K562 (cell line): ENCODE results near the gene RAE1. TPM values are rescaled to one million over a fixed set of nuclear protein-coding genes. Genes with fewer than 3 reads are reported as not detected.

Experiments used
- ATAC-seq: fragments of 200-7000 bp; cut with Tn5 transposase; 3 replicates; pipeline ENCODE4 v1.9.1; 2020; ENCODE audit warnings: moderate library complexity
- BruUV-seq: library from RNA; stranded (reverse); fragments of 400-500 nt; replicated peaks from 2 replicates; lab custom pipeline; 2021; lab: Mats Ljungman, UMichigan
- CTCF ChIA-PET: fragments of 300-600 bp; formaldehyde crosslinking; extraction: SDS; loops from one replicate; lab custom pipeline; 2021; ENCODE audit warnings: low intra/inter-chr PET ratio; lab: Yijun Ruan, JAX
- POLR2A ChIA-PET: fragments of 300-600, 350-650 bp; sonication (Branson Sonifier 250); formaldehyde crosslinking; extraction: SDS; loops from one replicate; lab custom pipeline; 2021; ENCODE audit warnings: antibody characterized with exemption, inconsistent platforms; lab: Yijun Ruan, JAX
- DNase-seq, 4 experiments: peaks; one replicate each; pipeline versions ENCODE4 v3.0.0 to v3.0.0-alpha.2; 2011 to 2018; ENCODE audit warnings: low spot score in 3 of 4, mixed read lengths in 3 of 4; ENCODE audit errors: extremely low read depth in 1 of 4
- FAIRE-seq: peaks from 2 replicates; lab custom pipeline; 2011; peaks lifted over from hg19 to GRCh38; lab: Jason Lieb, UNC
- H2AFZ ChIP-seq: 2 replicates; pipeline ENCODE4 v1.6.0; 2011; ENCODE audit warnings: low read depth, low read length, control low read depth, inconsistent platforms
- H3K27ac ChIP-seq: fragments of 200-600 bp; 3 replicates; pipeline ENCODE4 v1.8.0; 2011; ENCODE audit warnings: low read depth, mild to moderate bottlenecking, control low read depth, inconsistent platforms, low read length, moderate library complexity, mixed read lengths; ENCODE audit errors: extremely low read depth
- H3K27me3 ChIP-seq, 2 experiments: fragments of 300-600 bp in 1 of 2; 2 replicates in 1 of 2; 3 replicates in 1 of 2; pipeline versions ENCODE4 v1.6.0 to v1.8.0; 2011; ENCODE audit warnings: inconsistent platforms in 2 of 2, low read length in 2 of 2, mild to moderate bottlenecking in 1 of 2, mixed read lengths in 1 of 2, moderate library complexity in 1 of 2; ENCODE audit not compliant: control insufficient read depth in 2 of 2, insufficient read depth in 2 of 2
- H3K36me3 ChIP-seq: fragments of 300-600 bp; 3 replicates; pipeline ENCODE4 v1.8.0; 2011; ENCODE audit warnings: mild to moderate bottlenecking, low read length, inconsistent platforms; ENCODE audit not compliant: control insufficient read depth, insufficient read depth
- H3K4me1 ChIP-seq, 2 experiments: fragments of 200-600 bp in 1 of 2; replicated peaks in 1 of 2; 2 replicates in 1 of 2; 3 replicates in 1 of 2; pipeline versions ENCODE4 v1.5.1 to v1.8.0; 2011; ENCODE audit warnings: inconsistent platforms in 2 of 2, low read length in 2 of 2, mild to moderate bottlenecking in 1 of 2, mixed read lengths in 1 of 2, moderate library complexity in 1 of 2; ENCODE audit not compliant: control insufficient read depth in 2 of 2, insufficient read depth in 2 of 2
- H3K4me2 ChIP-seq: 2 replicates; pipeline ENCODE4 v1.6.1; 2011; ENCODE audit warnings: low read length, control low read depth, inconsistent platforms, mixed read lengths; ENCODE audit not compliant: insufficient read depth
- H3K4me3 ChIP-seq: fragments of 200-600 bp; sonication (generic), shearing (Covaris generic); 2 replicates; pipeline ENCODE4 v1.5.1; 2016; ENCODE audit warnings: control low read depth, inconsistent platforms
- H3K79me2 ChIP-seq: fragments of 200-600 bp; 3 replicates; pipeline ENCODE4 v1.8.0; 2011; ENCODE audit warnings: low read length, inconsistent platforms; ENCODE audit not compliant: control insufficient read depth, insufficient read depth
- H3K9ac ChIP-seq, 2 experiments: 2 replicates each; pipeline versions ENCODE4 v1.6.0 to v1.6.1; 2011; ENCODE audit warnings: low read depth in 2 of 2, low read length in 2 of 2, control low read depth in 1 of 2, inconsistent platforms in 1 of 2, mild to moderate bottlenecking in 1 of 2, mixed read lengths in 1 of 2; ENCODE audit not compliant: insufficient read depth in 1 of 2
- H3K9me1 ChIP-seq: one replicate; pipeline ENCODE4 v1.6.0; 2011; ENCODE audit warnings: inconsistent platforms, mild to moderate bottlenecking, low read length, moderate library complexity; ENCODE audit not compliant: control insufficient read depth, insufficient read depth
- H3K9me3 ChIP-seq: replicated peaks from 2 replicates; pipeline ENCODE4 v1.5.1; 2011; ENCODE audit warnings: low read depth, low read length, inconsistent platforms; ENCODE audit not compliant: control insufficient read depth, insufficient read depth
- H4K20me1 ChIP-seq: replicated peaks from 2 replicates; pipeline ENCODE4 v1.6.1; 2011; ENCODE audit warnings: low read length, inconsistent platforms, mixed read lengths; ENCODE audit not compliant: control insufficient read depth, insufficient read depth
- CBX5 ChIP-seq: IDR thresholded peaks from 2 replicates; pipeline ENCODE4 v1.6.1; 2014; ENCODE audit warnings: low read depth, borderline replicate concordance
- NELFE ChIP-seq: IDR thresholded peaks from 2 replicates; pipeline ENCODE4 v1.6.1; 2011; ENCODE audit warnings: mild to moderate bottlenecking; ENCODE audit not compliant: insufficient read depth, insufficient read length
- NFIX ChIP-seq: fragments of 250-450 bp; sonication (Bioruptor Pico); IDR thresholded peaks from 2 replicates; pipeline ENCODE4 v1.4.0; 2020; ENCODE audit warnings: low read depth, mild to moderate bottlenecking, moderate library complexity
- POLR3A ChIP-seq: IDR thresholded peaks from 2 replicates; pipeline ENCODE4 v1.6.1; 2011; ENCODE audit warnings: borderline replicate concordance, mild to moderate bottlenecking, moderate library complexity; ENCODE audit not compliant: insufficient read length, insufficient read depth; ENCODE audit errors: extremely low read depth
- RAD51 ChIP-seq: fragments of 450-650 bp; IDR thresholded peaks from 2 replicates; pipeline ENCODE4 v1.7.1; 2016; ENCODE audit warnings: low read depth, mild to moderate bottlenecking, borderline replicate concordance
- SMAD1 ChIP-seq: fragments of 150-350 bp; IDR thresholded peaks from 2 replicates; pipeline ENCODE4 v1.6.1; 2014; ENCODE audit warnings: low read length, low read depth; ENCODE audit not compliant: partially characterized antibody
- TBL1XR1 ChIP-seq, 2 experiments: IDR thresholded peaks; 2 replicates each; pipeline ENCODE4 v1.6.1; 2012; ENCODE audit warnings: improper control_type of control experiment in 2 of 2, low read length in 2 of 2, mild to moderate bottlenecking in 1 of 2
- ZNF561 ChIP-seq: fragments of 450-650 bp; formaldehyde crosslinking; conservative IDR thresholded peaks from 2 replicates; pipeline ENCODE4 v1.4.0; 2020; ENCODE audit warnings: mild to moderate bottlenecking, moderate library complexity
- WGBS: fragments of 100-300 bp; shearing (Covaris generic); methylation state at CpG from one replicate; pipeline ENCODE4 v1.1.6; 2016; ENCODE audit warnings: low coverage, mixed read lengths; ENCODE audit not compliant: insufficient coverage; ENCODE audit errors: missing lambda C conversion rate; 5-methylcytosine and 5-hydroxymethylcytosine counted together
- in situ Hi-C: fragments of 300-500 bp; cut with MboI; formaldehyde crosslinking; loops from 4 replicates; pipeline ENCODE4 v1.15.0; 2018; ENCODE audit warnings: inconsistent platforms, mixed read lengths
- intact Hi-C: fragments of 100-400 bp; cut with micrococcal nuclease; formaldehyde crosslinking; loops from 2 replicates; pipeline ENCODE4 v1.14.2; 2022
- polyA plus RNA-seq, 8 experiments: library from polyadenylated mRNA; depleted of rRNA in 4 of 8; stranded (reverse) in 5 of 8; unstranded in 3 of 8; fragments of >200 nt; fragmentation: Nextera tagmentation in 2 of 8; fragmentation: Illumina TruSeq in 1 of 8; extraction: Ambion mirVana in 2 of 8; extraction: Trizol in 1 of 8; gene quantifications; 2 replicates each; pipeline versions ENCODE4 v1.2.1 to v1.2.3, GENCODE V29; 2011 to 2014; ENCODE audit warnings: inconsistent platforms in 1 of 8, missing spikeins in 1 of 8
- total RNA-seq, 7 experiments: library from RNA; depleted of rRNA in 6 of 7; stranded (reverse); fragments of >200 nt in 6 of 7; fragmentation: Illumina TruSeq in 2 of 7; extraction: Trizol in 2 of 7; gene quantifications; 2 replicates each; pipeline versions ENCODE4 v1.2.1 to v1.2.3, GENCODE V29; 2011 to 2021; ENCODE audit warnings: low replicate concordance in 1 of 7
- TF ChIP-seq, protein P1 (sequence below), 3 experiments: fragments of 200-800 bp in 1 of 3; fragments of 250-450 bp in 1 of 3; fragments of 450-650 bp in 1 of 3; sonication (Bioruptor Pico) in 1 of 3; sonication (Bioruptor generic) in 1 of 3; formaldehyde crosslinking in 1 of 3; IDR thresholded peaks; 2 replicates each; pipeline versions ENCODE4 v1.6.1 to v1.8.0; 2016 to 2022; ENCODE audit warnings: mild to moderate bottlenecking in 2 of 3, missing genetic modification characterization in 2 of 3, missing compliant biosample characterization in 1 of 3, moderate library complexity in 1 of 3
- TF ChIP-seq, protein P2 (sequence below): sonication (generic); formaldehyde crosslinking; IDR thresholded peaks from 2 replicates; pipeline ENCODE4 v1.8.0; 2023; ENCODE audit warnings: mild to moderate bottlenecking, missing genetic modification reagents
- TF ChIP-seq, protein P3 (sequence below): fragments of 450-650 bp; IDR thresholded peaks from 2 replicates; pipeline ENCODE4 v1.6.1; 2016

Gene RAE1
- total and polyA plus RNA-seq, 9 of the 15 experiments (the other 6 are each of a cell fraction or from before 2014, with no cell fraction given), result 33.7 to 248 (median 77.7) TPM

DNA sequence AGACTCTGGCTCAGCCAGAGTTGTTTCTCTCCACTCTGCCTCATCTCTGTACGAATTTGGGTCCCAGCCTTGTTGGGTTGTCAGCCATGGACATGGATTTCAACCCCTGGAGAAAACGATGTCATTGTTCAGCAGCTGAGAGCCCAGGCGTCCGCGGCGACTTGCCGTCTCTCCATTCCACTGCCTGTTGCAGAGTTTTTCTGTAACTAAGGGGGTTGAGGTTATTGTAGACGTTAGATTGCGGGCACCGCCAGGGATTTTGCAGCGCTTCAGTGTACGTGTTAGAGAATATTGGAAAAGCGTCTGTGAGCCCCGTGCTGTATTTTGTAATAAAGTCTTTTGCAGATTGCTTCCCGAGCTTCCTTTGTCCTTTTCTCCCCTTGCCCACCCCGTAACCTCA lies 27.1 kb downstream of the RAE1 start:
- intact Hi-C loops (no loop called here), in situ Hi-C loops (loop anchor here (25.0 kb wide), 1 partner anchor 834 kb away; no protein-coding TSS in a partner anchor)
- no peaks in the 10 kb centered on the region; the same call in 2 of the 3 replicates for H3K79me2 ChIP-seq
- no peak overlapping the region; a peak in 1 of 4 replicates for H3K9ac ChIP-seq
- 78% methylated on average over 11 of the region's 16 CpGs for WGBS
- ChIA-PET POLR2A (interaction anchor here (1.9 kb wide), 1 partner anchor 19 kb away, joined by 8 read pairs; no protein-coding TSS in a partner anchor), CTCF (no interaction called here)
- H2AFZ ChIP-seq, result no peak overlapping the region
- H3K9me3 ChIP-seq, result no peaks in the 10 kb centered on the region
- FAIRE-seq (no peak), DNase-seq (no peak), ATAC-seq (no peak)
- H3K9me1 ChIP-seq, result no peaks in the 10 kb centered on the region
- H3K4me3 ChIP-seq, result no peak overlapping the region
- no peak overlapping the region for H3K27ac ChIP-seq
- no peaks in the 10 kb centered on the region for H3K27me3 ChIP-seq
- H4K20me1 ChIP-seq, result peaks cover 9% of the 10 kb centered on the region; the same call in 1 of the 2 replicates
- peaks cover 0 to 6% of the 10 kb centered on the region in 2 experiments; a peak in 3 of 5 replicates for H3K4me1 ChIP-seq
- no TSS peak for BruUV-seq
- H3K4me2 ChIP-seq, result no peak overlapping the region
- peaks cover 69% of the 10 kb centered on the region for H3K36me3 ChIP-seq
- TF ChIP-seq CBX5 (no peak), SMAD1 (no peak), NFIX (no peak), ZNF561 (no peak), NELFE (no peak), TBL1XR1 (IDR thresholded peaks at IDR 0.05; ENCODE audit: low read length in 2 of 2) (no peak), POLR3A (no peak), RAD51 (no peak)
- TF ChIP-seq, protein P1, sequence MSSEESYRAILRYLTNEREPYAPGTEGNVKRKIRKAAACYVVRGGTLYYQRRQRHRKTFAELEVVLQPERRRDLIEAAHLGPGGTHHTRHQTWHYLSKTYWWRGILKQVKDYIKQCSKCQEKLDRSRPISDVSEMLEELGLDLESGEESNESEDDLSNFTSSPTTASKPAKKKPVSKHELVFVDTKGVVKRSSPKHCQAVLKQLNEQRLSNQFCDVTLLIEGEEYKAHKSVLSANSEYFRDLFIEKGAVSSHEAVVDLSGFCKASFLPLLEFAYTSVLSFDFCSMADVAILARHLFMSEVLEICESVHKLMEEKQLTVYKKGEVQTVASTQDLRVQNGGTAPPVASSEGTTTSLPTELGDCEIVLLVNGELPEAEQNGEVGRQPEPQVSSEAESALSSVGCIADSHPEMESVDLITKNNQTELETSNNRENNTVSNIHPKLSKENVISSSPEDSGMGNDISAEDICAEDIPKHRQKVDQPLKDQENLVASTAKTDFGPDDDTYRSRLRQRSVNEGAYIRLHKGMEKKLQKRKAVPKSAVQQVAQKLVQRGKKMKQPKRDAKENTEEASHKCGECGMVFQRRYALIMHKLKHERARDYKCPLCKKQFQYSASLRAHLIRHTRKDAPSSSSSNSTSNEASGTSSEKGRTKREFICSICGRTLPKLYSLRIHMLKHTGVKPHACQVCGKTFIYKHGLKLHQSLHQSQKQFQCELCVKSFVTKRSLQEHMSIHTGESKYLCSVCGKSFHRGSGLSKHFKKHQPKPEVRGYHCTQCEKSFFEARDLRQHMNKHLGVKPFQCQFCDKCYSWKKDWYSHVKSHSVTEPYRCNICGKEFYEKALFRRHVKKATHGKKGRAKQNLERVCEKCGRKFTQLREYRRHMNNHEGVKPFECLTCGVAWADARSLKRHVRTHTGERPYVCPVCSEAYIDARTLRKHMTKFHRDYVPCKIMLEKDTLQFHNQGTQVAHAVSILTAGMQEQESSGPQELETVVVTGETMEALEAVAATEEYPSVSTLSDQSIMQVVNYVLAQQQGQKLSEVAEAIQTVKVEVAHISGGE (CRISPR knock-in tag; IDR thresholded peaks at IDR 0.05), result no peak
- TF ChIP-seq, protein P2, sequence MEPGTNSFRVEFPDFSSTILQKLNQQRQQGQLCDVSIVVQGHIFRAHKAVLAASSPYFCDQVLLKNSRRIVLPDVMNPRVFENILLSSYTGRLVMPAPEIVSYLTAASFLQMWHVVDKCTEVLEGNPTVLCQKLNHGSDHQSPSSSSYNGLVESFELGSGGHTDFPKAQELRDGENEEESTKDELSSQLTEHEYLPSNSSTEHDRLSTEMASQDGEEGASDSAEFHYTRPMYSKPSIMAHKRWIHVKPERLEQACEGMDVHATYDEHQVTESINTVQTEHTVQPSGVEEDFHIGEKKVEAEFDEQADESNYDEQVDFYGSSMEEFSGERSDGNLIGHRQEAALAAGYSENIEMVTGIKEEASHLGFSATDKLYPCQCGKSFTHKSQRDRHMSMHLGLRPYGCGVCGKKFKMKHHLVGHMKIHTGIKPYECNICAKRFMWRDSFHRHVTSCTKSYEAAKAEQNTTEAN (CRISPR knock-in tag), result no peak
- TF ChIP-seq, protein P3, sequence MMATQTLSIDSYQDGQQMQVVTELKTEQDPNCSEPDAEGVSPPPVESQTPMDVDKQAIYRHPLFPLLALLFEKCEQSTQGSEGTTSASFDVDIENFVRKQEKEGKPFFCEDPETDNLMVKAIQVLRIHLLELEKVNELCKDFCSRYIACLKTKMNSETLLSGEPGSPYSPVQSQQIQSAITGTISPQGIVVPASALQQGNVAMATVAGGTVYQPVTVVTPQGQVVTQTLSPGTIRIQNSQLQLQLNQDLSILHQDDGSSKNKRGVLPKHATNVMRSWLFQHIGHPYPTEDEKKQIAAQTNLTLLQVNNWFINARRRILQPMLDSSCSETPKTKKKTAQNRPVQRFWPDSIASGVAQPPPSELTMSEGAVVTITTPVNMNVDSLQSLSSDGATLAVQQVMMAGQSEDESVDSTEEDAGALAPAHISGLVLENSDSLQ, result no peak
- TF ChIP-seq, all 486 proteins: peak for 0
